ENCODE results near the gene B4GALNT3. TPM values are rescaled to one million over a fixed set of nuclear protein-coding genes. Genes with fewer than 3 reads are reported as not detected.
A peak's percentile ranks its signal among the peaks of the same experiment; 100 is the strongest.

B4GALNT3 gene
- total RNA-seq, 1 experiment from 2014 or later = 23.3 TPM

GRCh38 chr12:587132-588023 lies 127.6 kb downstream of the B4GALNT3 start:
- Histone ChIP-seq H2BK120ac (ENCODE audit: low read depth, low read length, poor library complexity, severe bottlenecking) (no peak overlapping the region), H3K4me1 (ENCODE audit: insufficient read depth, low read length) (no peaks in the 10 kb centered on the region), H3K18ac (ENCODE audit: insufficient read length, low read depth, low read length) (no peak overlapping the region), H2BK12ac (ENCODE audit: insufficient read length, low read depth, low read length) (no peak overlapping the region), H3K4ac (ENCODE audit: low read depth, low read length) (no peak overlapping the region), H3K27ac (ENCODE audit: insufficient read length, low read depth, low read length) (no peak overlapping the region), H3K79me1 (ENCODE audit: insufficient read depth, low read depth, low read length, poor library complexity, severe bottlenecking) (no peaks in the 10 kb centered on the region), H3K56ac (ENCODE audit: insufficient read length, low read depth, low read length) (no peak overlapping the region), H2AFZ (ENCODE audit: low read length) (no peak overlapping the region), H2BK20ac (ENCODE audit: low read depth, low read length, poor library complexity, severe bottlenecking) (no peak overlapping the region), H4K20me1 (ENCODE audit: control insufficient read depth, insufficient read depth, insufficient read length) (no peaks in the 10 kb centered on the region), H3K14ac (ENCODE audit: insufficient read depth, low read length) (no peak overlapping the region; the same call in 1 of the 2 replicates), H3K9ac (ENCODE audit: extremely low read depth, insufficient read length, low read length) (no peak overlapping the region), H3K23ac (ENCODE audit: insufficient read length, low read depth, low read length) (no peak overlapping the region), H3K23me2 (ENCODE audit: insufficient read length, low read depth, low read length, poor library complexity, severe bottlenecking) (no peaks in the 10 kb centered on the region), H3T11ph (ENCODE audit: low read length) (no peak overlapping the region), H3K4me2 (ENCODE audit: insufficient read depth, insufficient read length, low read length) (no peak overlapping the region), H2BK5ac (ENCODE audit: insufficient read length, low read length) (no peak overlapping the region), H2AK5ac (ENCODE audit: insufficient read length, low read length) (no peak overlapping the region), H4K5ac (ENCODE audit: insufficient read length, low read depth, low read length) (no peak overlapping the region), H3K27me3 (ENCODE audit: insufficient read depth, low read length) (no peaks in the 10 kb centered on the region), H3K9me3 (ENCODE audit: control insufficient read depth, low read depth, low read length) (no peaks in the 10 kb centered on the region), H2BK15ac (ENCODE audit: low read depth, low read length) (no peak overlapping the region), H3K79me2 (ENCODE audit: insufficient read depth, low read length) (no peaks in the 10 kb centered on the region), H4K91ac (ENCODE audit: insufficient read length, low read depth, low read length) (no peak overlapping the region), H4K8ac (replicated peaks; ENCODE audit: insufficient read length, low read depth, low read length) (no peak overlapping the region)
- no peak for TF ChIP-seq CTCF (conservative IDR thresholded peaks at IDR 0.05)
- Mint-ChIP-seq H3K27me3 (ENCODE audit: low read depth) (peaks cover 5% of the 10 kb centered on the region), H3K4me3 (no peak overlapping the region), H3K27ac (no peak overlapping the region), H3K9me3 (no peaks in the 10 kb centered on the region; a peak in 3 of 5 replicates), H3K36me3 (ENCODE audit: insufficient read depth in 1 of 3, low read depth in 3 of 3) (no peaks in the 10 kb centered on the region), H3K4me1 (0 out of 4 replicates have a peak, but pooled peaks cover 0 to 4% of the 10 kb centered on the region in 2 experiments)
- DNase-seq = peak; percentile 22
- no CpG with 5 or more reads among the region's 18 CpGs for WGBS (ENCODE audit: extremely low coverage, insufficient read length, low lambda C conversion rate)

Data from H9 (cell line).